Suprapubic skin (tissue), 4 donors: ENCODE results near the gene TK2. TPM values are rescaled to one million over a fixed set of nuclear protein-coding genes. Genes with fewer than 3 reads are reported as not detected.
A peak's percentile ranks its signal among the peaks of the same experiment; 100 is the strongest.

Experiments used
- DNase-seq, 2 donors: peaks; one replicate each; pipeline ENCODE4 v3.0.0-alpha.2; 2019; ENCODE audit warnings: low spot score in 2 of 2
- H3K27ac ChIP-seq: fragments of 200-600 bp; sonication (generic); one replicate; pipeline ENCODE4 v1.5.1; 2019
- H3K27me3 ChIP-seq: fragments of 200-600 bp; sonication (generic); one replicate; pipeline ENCODE4 v1.5.1; 2019
- H3K36me3 ChIP-seq: fragments of 200-600 bp; sonication (generic); one replicate; pipeline ENCODE4 v1.5.1; 2019
- H3K4me1 ChIP-seq: fragments of 200-600 bp; sonication (generic); one replicate; pipeline ENCODE4 v1.5.1; 2019
- H3K4me3 ChIP-seq: fragments of 200-600 bp; sonication (generic); one replicate; pipeline ENCODE4 v1.5.1; 2019; ENCODE audit warnings: mild to moderate bottlenecking
- H3K9me3 ChIP-seq: fragments of 200-600 bp; sonication (generic); one replicate; pipeline ENCODE4 v1.5.1; 2019
- CTCF ChIP-seq, 2 donors: fragments of 200-600 bp in 1 of 2; fragments of 450-650 bp in 1 of 2; sonication (generic) in 1 of 2; IDR thresholded peaks; one replicate each; pipeline ENCODE4 v1.5.1; 2016 to 2019; ENCODE audit warnings: antibody characterized with exemption in 2 of 2, mild to moderate bottlenecking in 1 of 2, moderate library complexity in 1 of 2
- EP300 ChIP-seq: sonication (generic); formaldehyde crosslinking; IDR thresholded peaks from one replicate; pipeline ENCODE4 v1.6.1; 2017; ENCODE audit warnings: antibody characterized with exemption
- POLR2A ChIP-seq, 2 donors: fragments of 450-650 bp; IDR thresholded peaks; one replicate each; pipeline ENCODE4 v1.6.1; 2017; ENCODE audit warnings: antibody characterized with exemption in 2 of 2, mild to moderate bottlenecking in 2 of 2, moderate library complexity in 2 of 2
- POLR2AphosphoS5 ChIP-seq, 3 donors: sonication (generic); formaldehyde crosslinking; IDR thresholded peaks; one replicate each; pipeline ENCODE4 v1.6.1; 2017; ENCODE audit warnings: antibody characterized with exemption in 3 of 3
- WGBS: methylation state at CpG from one replicate; pipeline ENCODE4 v1.1.5; 2018; 5-methylcytosine and 5-hydroxymethylcytosine counted together
- total RNA-seq, 4 donors: library from RNA; depleted of rRNA; stranded (reverse); fragments of >200 nt; gene quantifications; one replicate each; pipeline ENCODE4 v1.1.0, GENCODE V29; 2016

Gene TK2
- total RNA-seq, 4 donors from 2014 or later: 13.6 to 27.0 (median 19.7) TPM

GRCh38 chr16:66534376-66534799 lies 15.5 kb downstream of the TK2 start:
- Histone ChIP-seq H3K4me1 (no peaks in the 10 kb centered on the region), H3K4me3 (no peak overlapping the region), H3K9me3 (no peaks in the 10 kb centered on the region), H3K36me3 (peaks cover 65% of the 10 kb centered on the region), H3K27ac (no peak overlapping the region), H3K27me3 (no peaks in the 10 kb centered on the region)
- TF ChIP-seq EP300 (no peak), POLR2AphosphoS5 (IDR thresholded peaks at IDR 0.05) (no peak), POLR2A (IDR thresholded peaks at IDR 0.05) (no peak), CTCF (IDR thresholded peaks at IDR 0.05) (no peak)
- 54% methylated on average over 1 of the region's 1 CpG for WGBS
- DNase-seq: no peak

- H3K9me3 ChIP-seq: no peaks in the 10 kb centered on the region
- no peak for DNase-seq
- H3K27me3 ChIP-seq: no peaks in the 10 kb centered on the region
- H3K4me1 ChIP-seq: peaks cover 6% of the 10 kb centered on the region
- WGBS: 85% methylated on average over 6 of the region's 6 CpGs
- H3K27ac ChIP-seq: no peak overlapping the region
- TF ChIP-seq POLR2A (IDR thresholded peaks at IDR 0.05) (no peak), CTCF (IDR thresholded peaks at IDR 0.05) (no peak), POLR2AphosphoS5 (IDR thresholded peaks at IDR 0.05) (no peak), EP300 (no peak)
- H3K4me3 ChIP-seq: no peak overlapping the region
- H3K36me3 ChIP-seq: peaks cover 69% of the 10 kb centered on the region
Measured at GRCh38 chr16:66529475-66529874, 20.4 kb downstream of the TK2 start.

DNA sequence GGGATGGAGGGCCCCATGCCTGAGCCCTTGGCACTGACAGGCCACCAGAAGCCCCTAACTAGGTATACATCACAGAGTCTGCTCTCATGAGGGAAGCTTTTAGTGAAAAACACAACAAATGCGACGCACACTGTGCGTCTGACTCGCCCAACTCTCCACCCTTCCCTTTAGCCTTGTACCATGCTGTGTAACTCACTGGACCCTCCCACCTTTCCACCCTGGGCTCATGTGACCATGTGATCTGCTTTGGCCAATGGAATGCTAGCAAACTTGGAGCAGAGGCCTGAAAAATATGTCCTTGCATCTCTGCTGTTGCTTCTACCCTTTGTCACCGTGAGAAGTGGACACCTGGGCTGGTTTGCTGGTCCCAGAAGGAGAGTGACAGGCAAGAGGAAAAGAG lies 21.6 kb downstream of the TK2 start:
- WGBS: 93% methylated on average over 5 of the region's 5 CpGs
- peaks cover 60% of the 10 kb centered on the region for H3K36me3 ChIP-seq

DNA sequence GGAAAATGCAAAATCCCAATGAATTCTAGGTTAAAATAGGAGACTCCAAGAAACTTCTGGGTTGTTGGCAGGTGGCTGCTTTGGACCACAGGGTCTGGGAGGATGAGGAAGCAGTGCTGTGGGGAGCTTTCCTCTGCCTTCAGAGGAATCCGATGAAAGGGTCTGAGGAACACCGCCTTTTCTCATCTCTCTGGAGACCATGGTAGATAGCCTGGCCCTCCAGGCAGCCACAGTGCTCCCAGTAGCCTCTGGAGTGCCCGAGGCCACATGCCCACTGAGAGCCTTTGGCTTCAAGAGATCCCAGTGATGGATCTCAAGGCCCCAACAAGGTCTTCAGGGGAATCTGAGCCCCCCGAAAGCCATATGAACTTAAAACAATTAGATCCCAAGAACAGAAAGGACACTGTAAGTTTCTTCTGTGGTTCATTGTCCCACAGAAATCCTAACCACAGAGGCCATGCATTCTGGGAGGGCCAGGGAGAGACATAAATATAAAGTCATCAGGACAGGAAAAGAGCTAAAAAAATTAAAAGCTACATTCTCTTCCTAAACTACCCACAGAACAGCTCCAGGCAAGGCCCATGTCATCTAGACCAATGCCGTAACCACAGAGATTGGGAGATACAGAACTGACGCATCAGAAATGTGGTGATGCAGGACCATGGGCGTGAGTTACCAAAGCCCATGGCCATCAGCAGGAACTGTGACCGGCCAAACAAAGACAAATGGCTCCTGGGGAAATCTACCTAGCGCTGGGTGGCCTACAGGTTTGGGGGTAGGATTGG lies 24.3 kb downstream of the TK2 start:
- Histone ChIP-seq H3K27ac (peak overlapping the region; percentile 69), H3K4me1 (peaks cover 38% of the 10 kb centered on the region)
- WGBS: 86% methylated on average over 9 of the region's 9 CpGs

More for the DNA sequence above, 21.6 kb downstream of the TK2 start:
- Histone ChIP-seq H3K4me1 (peaks cover 11% of the 10 kb centered on the region), H3K27ac (no peak overlapping the region), H3K9me3 (no peaks in the 10 kb centered on the region), H3K4me3 (no peak overlapping the region), H3K27me3 (no peaks in the 10 kb centered on the region)
- no peak for DNase-seq
- TF ChIP-seq POLR2A (IDR thresholded peaks at IDR 0.05) (no peak), EP300 (no peak), CTCF (IDR thresholded peaks at IDR 0.05) (no peak), POLR2AphosphoS5 (IDR thresholded peaks at IDR 0.05) (no peak)

More for the DNA sequence above, 24.3 kb downstream of the TK2 start:
- no peak for DNase-seq
- TF ChIP-seq CTCF (IDR thresholded peaks at IDR 0.05): no peak
- TF ChIP-seq EP300: no peak
- no peak for TF ChIP-seq POLR2AphosphoS5 (IDR thresholded peaks at IDR 0.05)
- no peak for TF ChIP-seq POLR2A (IDR thresholded peaks at IDR 0.05)
- Histone ChIP-seq H3K27me3 (no peaks in the 10 kb centered on the region), H3K4me3 (no peak overlapping the region), H3K9me3 (no peaks in the 10 kb centered on the region), H3K36me3 (peaks cover 47% of the 10 kb centered on the region)
